Neutrophil (primary cell): ENCODE measurements around the gene VAMP3.
"Not testable (repeated sequence)": the region's sequence is repeated elsewhere in the genome, so short reads cannot be mapped to it uniquely, and the experiment has no call there.

ENCODE experiments used
- H3K27ac ChIP-seq: fragments of 200-600 bp; sonication (generic); 2 replicates; pipeline ENCODE4 v1.5.1; 2016; ENCODE audit warnings: mild to moderate bottlenecking, moderate library complexity
- H3K27me3 ChIP-seq: fragments of 200-600 bp; sonication (generic); 2 replicates; pipeline ENCODE4 v1.6.0; 2016; ENCODE audit warnings: mild to moderate bottlenecking
- H3K36me3 ChIP-seq: fragments of 200-600 bp; sonication (generic); 2 replicates; pipeline ENCODE4 v1.5.1; 2017
- H3K4me1 ChIP-seq, 2 experiments: fragments of 200-600 bp in 1 of 2; sonication (generic) in 1 of 2; 1 replicate in 1 of 2; 2 replicates in 1 of 2; pipeline versions ENCODE4 v1.5.1 to v1.6.1; 2013 to 2016; ENCODE audit warnings: low read depth in 1 of 2, low read length in 1 of 2, mild to moderate bottlenecking in 1 of 2, moderate library complexity in 1 of 2; ENCODE audit not compliant: control insufficient read depth in 1 of 2, insufficient read depth in 1 of 2
- H3K4me3 ChIP-seq, 2 experiments: fragments of 200-600 bp in 1 of 2; sonication (generic) in 1 of 2; 1 replicate in 1 of 2; 2 replicates in 1 of 2; pipeline ENCODE4 v1.5.1; 2013 to 2016; ENCODE audit warnings: low read depth in 1 of 2, low read length in 1 of 2, mild to moderate bottlenecking in 1 of 2, moderate library complexity in 1 of 2
- H3K9me3 ChIP-seq: fragments of 200-600 bp; sonication (generic); 2 replicates; pipeline ENCODE4 v1.5.1; 2016
- CTCF ChIP-seq: fragments of 200-600 bp; sonication (generic); IDR thresholded peaks from 2 replicates; pipeline ENCODE4 v1.5.1; 2016; ENCODE audit warnings: antibody characterized with exemption

The VAMP3 gene

GRCh38 chr1:7783826-7784491 is 12.9 kb downstream of the VAMP3 start, which contains the start of gene PER3:
TSS of gene PER3 (plus strand) at chr1:7784291. CDS start at chr1:7784878, 587 bp downstream.
- Histone ChIP-seq H3K27me3 (peaks cover 8% of the 10 kb centered on the region), H3K9me3 (no peaks in the 10 kb centered on the region), H3K27ac (peak within 1 kb of the TSS; percentile 82), H3K36me3 (peaks cover 24% of the 10 kb centered on the region), H3K4me3 (peak within 1 kb of the TSS; percentile 50 to 63), H3K4me1 (peaks cover 44 to 53% of the 10 kb centered on the region in 2 experiments)
- TF ChIP-seq CTCF, result peak; percentile 11

GRCh38 chr1:7784492-7785071 is 13.5 kb downstream of the VAMP3 start:
- H3K27me3 ChIP-seq, result peaks cover 12% of the 10 kb centered on the region
- peak overlapping the region in 1 of 2 experiments; percentile 63 for H3K4me3 ChIP-seq
- peak overlapping the region; percentile 82 for H3K27ac ChIP-seq

GRCh38 chr1:7785108-7785507 is 14.0 kb downstream of the VAMP3 start:
- no peak overlapping the region for H3K4me3 ChIP-seq
- H3K4me1 ChIP-seq, result peaks cover 44 to 53% of the 10 kb centered on the region in 2 experiments
- H3K27me3 ChIP-seq, result peaks cover 12% of the 10 kb centered on the region
- no peak overlapping the region for H3K27ac ChIP-seq
- peaks cover 4% of the 10 kb centered on the region for H3K9me3 ChIP-seq
- TF ChIP-seq CTCF, result no peak
- peaks cover 12% of the 10 kb centered on the region for H3K36me3 ChIP-seq

More at GRCh38 chr1:7784492-7785071, 13.5 kb downstream of the VAMP3 start:
- H3K4me1 ChIP-seq, result peaks cover 44 to 53% of the 10 kb centered on the region in 2 experiments
- peaks cover 17% of the 10 kb centered on the region for H3K36me3 ChIP-seq
- no peaks in the 10 kb centered on the region for H3K9me3 ChIP-seq
- TF ChIP-seq CTCF, result no peak

- H3K27me3 ChIP-seq, result peaks cover 12% of the 10 kb centered on the region
- H3K4me1 ChIP-seq, result peaks cover 28 to 36% of the 10 kb centered on the region in 2 experiments
- no peak overlapping the region for H3K4me3 ChIP-seq
- H3K9me3 ChIP-seq, result peaks cover 17% of the 10 kb centered on the region
- H3K27ac ChIP-seq, result peak overlapping the region; percentile 18
- no peak for TF ChIP-seq CTCF
- no peaks in the 10 kb centered on the region for H3K36me3 ChIP-seq
These were observed 15.7 kb downstream of the VAMP3 start for GRCh38 chr1:7786795-7787194.

GRCh38 chr1:7789828-7790227 is 18.7 kb downstream of the VAMP3 start:
- Histone ChIP-seq H3K4me1 (peaks cover 9 to 15% of the 10 kb centered on the region in 2 experiments), H3K4me3 (no peak overlapping the region), H3K9me3 (peaks cover 22% of the 10 kb centered on the region), H3K27ac (no peak overlapping the region), H3K36me3 (no peaks in the 10 kb centered on the region), H3K27me3 (peaks cover 13% of the 10 kb centered on the region)
- TF ChIP-seq CTCF, result no peak

- peaks cover 9 to 15% of the 10 kb centered on the region in 2 experiments for H3K4me1 ChIP-seq
These were observed 19.9 kb downstream of the VAMP3 start for GRCh38 chr1:7791027-7791426.

More at GRCh38 chr1:7791027-7791426, 19.9 kb downstream of the VAMP3 start:
- not testable (repeated sequence) for H3K4me3 ChIP-seq, H3K27ac ChIP-seq, H3K27me3 ChIP-seq, H3K36me3 ChIP-seq
- H3K9me3 ChIP-seq, result peaks cover 22% of the 10 kb centered on the region
